GM19238 (cell line): ENCODE data around the gene FUNDC1.
A peak's percentile ranks its signal among the peaks of the same experiment; 100 is the strongest.
"Not testable (repeated sequence)": the region's sequence is repeated elsewhere in the genome, so short reads cannot be mapped to it uniquely, and the experiment has no call there.

Experiments
- DNase-seq: peaks from one replicate; pipeline ENCODE4 v3.0.0; 2011; ENCODE audit warnings: low spot score; ENCODE audit not compliant: insufficient read length

Gene FUNDC1, protein sequence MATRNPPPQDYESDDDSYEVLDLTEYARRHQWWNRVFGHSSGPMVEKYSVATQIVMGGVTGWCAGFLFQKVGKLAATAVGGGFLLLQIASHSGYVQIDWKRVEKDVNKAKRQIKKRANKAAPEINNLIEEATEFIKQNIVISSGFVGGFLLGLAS

DNA sequence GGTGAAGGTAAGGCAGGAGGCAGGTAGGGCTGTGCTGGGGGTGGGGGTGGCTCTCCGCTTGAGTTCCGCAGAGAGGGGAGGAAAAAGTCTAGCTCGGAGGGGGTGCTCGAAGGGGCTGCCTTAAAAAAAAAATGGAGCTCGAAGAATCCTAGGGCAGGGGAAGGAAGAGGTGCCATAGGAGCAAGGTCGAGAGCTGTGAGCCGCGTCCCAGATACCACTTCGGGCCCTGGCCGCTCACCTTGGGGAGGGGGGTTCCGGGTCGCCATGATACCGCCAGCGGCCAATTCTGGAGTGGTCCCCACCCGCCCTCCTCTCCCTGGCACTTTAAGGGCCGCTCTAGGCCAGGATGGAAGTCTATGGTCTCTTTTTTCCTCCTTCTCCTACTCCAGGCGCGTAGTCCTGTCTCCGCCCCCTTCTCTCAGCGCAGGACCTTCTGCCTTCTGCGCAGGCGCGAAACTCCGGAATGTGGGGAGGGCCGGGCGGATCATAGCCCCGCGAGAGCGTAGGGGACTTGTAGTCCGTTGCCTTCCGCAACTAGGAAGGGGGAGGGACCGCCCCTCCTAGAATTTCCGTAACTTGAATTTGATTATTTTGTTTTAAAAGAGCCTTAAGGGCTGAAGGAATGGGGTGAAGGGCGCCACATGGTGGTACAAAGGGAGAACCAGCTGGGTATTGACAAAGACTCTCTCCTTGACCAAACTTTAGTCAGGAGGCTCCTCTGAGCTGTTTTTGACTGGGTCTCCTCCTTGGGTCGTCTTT lies at the start of gene FUNDC1:
FUNDC1 (minus strand) TSS at position 293 of the 759 bp plus-strand sequence; CDS start at position 266, 27 bp downstream.
- peak; percentile 84 for DNase-seq

DNA sequence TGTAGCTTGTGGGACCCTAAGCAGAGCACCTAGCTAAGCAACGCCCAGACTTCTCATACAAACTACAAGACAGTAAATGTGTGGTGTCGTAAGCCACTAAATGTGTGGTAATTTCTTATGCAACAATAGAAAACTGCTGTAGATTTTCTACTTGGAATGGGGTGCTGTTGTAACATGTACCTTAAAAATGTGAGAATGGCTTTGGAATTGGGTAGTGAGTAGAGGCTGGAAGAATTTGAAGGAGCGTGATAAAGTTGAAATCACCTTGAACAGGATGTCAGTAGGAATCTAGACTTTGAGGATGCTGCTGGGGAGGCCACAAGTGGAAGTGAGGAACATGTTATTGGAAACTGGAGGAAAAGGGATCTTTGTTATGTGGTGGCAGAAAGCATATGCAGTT lies 43.2 kb upstream of the FUNDC1 start:
- DNase-seq: no peak

DNA sequence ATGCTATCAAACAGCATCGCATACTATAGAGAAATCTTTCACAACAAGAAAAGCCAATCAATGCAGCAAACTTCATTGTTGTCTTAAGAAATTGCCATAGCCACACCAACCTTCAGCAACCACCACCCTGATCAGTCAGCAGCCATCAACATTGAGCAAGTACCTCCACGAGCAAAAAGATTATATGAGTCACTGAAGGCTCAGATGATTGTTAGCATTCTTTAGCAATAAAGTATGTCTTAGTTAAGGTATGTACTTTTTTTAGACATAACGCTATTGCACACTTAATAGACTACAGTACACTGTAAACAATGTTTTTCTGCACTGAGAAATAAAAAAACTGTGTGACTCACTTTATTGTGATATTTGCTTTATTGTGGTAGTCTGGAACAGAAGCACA lies 37.8 kb upstream of the FUNDC1 start:
- DNase-seq: no peak

DNA sequence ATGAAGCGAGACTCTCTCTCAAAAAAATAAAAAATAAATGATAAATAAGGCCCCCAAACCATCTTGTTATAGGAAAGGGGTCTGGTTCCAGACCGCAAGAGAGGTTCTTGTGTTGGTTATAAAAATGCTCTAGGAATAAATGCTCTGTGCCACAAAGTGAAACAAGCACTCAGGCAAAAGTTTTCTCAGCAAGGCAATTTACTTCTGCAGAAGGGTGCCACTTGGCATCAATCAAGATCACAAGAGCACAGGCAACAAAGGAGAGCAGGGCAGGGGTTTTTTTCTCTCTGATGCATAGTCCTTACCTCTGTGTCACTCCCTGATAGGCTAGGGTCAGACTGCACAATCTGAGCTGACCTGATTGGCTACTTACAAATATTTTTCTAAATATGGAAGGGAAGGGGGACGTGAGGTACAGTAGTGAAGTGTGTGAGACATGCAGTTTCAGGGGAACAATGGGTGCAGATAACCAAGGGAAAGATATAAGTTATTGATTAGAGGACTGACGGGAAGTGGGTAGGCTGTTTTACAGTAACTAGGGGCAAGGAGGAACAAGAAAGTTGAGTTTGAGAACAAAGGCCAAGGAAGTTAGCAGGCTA lies 29.8 kb upstream of the FUNDC1 start:
- DNase-seq: no peak

DNA sequence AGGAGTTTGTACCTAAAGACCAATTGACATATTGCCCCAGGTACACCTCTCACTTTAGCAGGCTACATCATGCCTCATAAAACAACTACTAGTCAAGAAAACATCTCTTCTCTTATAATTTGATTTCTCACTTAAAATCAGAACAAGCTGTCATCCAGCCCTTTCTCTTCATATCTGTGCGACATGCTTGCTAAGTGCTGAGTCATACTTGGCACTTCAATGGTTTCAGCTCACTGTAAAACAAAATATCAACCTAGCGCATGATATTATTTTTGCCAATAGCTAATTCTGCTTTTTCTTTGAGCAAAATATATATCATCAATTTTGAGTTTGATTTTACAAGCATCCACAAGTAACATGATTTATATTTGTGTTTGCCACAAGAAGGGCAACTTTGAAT lies 27.9 kb upstream of the FUNDC1 start:
- no peak for DNase-seq

DNA sequence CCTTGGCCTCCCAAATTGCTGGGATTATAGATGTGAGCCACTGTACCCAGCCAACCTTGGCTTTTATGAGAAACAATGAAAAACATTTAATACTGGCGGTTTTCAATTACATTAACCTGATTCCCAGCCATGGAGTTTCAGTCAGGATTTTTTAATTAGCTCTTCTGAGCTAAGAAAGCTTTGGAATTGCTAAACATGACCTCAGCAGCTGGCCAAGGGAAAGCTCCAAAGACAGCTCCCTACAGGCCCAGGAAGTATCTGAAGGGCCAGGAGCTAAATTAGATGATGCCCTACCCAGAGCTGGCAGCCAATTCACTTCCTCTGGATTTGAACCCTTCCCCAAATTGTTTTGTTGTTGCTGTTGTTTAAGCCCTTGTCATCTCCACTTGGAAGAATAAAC lies 26.5 kb upstream of the FUNDC1 start:
- DNase-seq: no peak

DNA sequence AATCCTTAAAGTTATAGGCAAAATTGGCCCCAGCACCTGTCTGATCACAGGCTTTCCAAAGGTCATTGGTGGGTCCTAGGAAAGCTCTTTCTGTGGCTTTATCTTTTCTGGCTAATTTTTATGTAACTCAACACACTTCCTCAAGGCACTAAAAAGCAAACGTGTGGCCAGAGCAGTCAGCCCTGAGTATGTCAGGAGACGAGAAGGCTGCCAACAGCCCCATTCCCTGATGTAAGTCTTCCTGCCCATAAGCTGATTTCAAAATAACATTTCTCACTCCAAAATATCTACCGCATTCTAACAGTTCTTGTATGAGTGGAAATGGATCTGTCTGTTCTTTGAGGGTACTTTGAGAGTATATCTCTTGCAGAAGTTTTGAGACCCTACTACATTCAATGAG lies 25.5 kb upstream of the FUNDC1 start:
- DNase-seq: no peak

DNA sequence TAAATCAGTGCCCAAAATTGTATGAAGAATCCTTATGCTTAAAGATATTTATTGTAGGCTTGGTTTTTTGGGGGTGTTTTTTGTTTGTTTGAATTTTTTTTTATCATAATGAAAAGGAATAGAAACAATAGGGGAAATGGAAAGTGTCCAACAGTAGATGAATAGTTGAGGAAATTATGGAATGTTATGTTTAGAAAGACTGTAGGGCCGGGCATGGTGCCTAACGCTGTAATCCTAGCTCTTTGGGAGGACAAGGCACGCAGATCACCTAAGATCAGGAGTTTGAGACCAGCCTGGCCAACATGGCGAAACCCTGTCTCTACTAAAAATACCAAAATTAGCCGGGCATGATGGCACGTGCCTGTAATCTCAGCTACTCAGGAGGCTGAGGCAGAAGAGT lies 19.2 kb upstream of the FUNDC1 start:
- not testable (repeated sequence) for DNase-seq

DNA sequence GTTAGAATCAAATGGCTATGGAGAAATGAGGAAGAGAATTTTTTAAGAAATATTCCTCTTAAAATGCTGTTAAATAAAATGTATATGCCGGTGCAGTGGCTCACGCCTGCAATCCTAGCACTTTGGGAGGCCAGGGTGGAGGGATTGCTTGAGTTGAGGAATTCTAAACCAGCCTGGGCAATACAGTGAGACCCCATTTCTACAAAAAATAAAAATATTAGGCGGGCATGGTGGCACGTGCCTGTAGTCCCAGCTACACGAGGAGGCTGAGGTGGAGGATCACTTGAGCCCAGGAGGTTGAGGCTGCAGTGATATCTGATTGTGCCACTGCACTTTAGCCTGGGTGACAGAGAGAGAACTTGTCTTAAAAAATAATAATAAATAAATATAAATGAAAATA lies 7.9 kb upstream of the FUNDC1 start:
- DNase-seq: no peak

DNA sequence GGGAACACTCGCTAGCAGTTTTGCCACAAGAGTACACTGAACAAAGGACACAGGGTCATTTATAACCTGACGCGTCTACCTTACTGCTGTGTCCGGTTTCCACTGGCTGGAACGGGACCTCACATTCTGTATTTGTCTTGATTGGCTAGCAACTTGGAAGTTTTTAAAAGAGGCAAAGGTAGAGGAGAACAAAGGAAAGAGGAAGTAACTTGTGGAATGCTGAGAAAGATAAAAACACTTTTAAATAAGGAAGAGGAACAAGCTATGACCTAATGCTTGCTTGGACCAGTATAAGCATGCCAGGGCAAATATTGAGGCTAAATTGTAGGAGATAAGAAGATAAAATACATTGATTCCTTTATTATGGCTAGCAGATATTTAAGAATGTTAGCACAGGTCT lies 2.8 kb upstream of the FUNDC1 start:
- not testable (repeated sequence) for DNase-seq

DNA sequence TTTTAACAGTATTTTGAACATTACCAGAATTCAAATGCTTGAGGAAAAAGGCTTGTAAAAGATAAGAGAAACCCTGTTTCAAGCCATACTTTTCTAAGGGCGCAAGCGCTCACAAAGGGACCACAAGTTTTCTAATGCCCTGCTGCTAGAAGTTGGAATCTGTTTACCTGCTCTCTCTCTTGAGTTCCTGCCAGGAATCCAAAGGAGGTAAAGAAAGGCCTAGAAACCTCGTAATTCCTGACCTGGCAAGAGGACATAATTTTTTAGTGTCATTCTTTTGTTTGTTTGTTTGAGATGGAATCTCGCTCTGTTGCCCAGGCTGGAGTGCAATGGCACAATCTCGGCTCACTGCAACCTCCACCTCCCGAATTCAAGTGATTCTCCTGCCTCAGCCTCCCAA lies 1.4 kb upstream of the FUNDC1 start:
- no peak for DNase-seq

DNA sequence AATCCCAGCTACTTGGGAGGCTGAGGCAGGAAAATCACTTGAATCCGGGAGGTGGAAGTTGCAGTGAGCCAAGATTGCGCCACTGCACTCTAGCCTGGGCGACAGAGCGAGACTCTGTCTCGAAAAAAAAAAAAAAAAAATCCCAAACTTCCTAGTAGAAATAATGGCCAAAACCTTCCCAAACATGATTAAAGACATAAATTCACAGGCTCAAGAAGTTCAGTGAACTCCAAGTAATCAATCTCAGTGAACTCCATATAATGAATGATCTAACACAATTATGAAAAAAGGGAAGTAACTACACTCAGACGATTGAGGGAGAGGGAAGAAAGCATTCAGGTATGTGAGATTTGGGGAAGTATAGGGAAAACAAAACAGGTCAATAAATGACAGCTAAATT lies 6.5 kb downstream of the FUNDC1 start:
- DNase-seq: no peak

DNA sequence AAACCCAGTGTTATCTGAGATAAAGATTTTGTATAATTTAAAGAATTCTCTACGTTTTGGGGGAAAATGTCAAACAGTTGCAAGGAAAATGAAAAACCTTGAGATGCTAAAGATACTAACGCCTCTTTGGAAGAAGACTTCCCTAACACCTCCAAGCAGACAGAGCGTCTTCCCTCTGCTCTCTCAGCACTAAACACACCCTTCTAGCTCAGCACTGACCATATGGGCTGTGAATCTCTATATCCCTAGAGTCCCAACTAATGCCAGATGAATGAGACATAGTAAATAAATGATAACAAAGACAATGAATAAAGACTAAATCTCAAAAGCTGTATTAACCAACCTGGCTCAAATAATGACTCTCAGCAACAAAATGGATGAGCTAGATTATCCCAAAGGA lies 13.3 kb downstream of the FUNDC1 start:
- DNase-seq: no peak

DNA sequence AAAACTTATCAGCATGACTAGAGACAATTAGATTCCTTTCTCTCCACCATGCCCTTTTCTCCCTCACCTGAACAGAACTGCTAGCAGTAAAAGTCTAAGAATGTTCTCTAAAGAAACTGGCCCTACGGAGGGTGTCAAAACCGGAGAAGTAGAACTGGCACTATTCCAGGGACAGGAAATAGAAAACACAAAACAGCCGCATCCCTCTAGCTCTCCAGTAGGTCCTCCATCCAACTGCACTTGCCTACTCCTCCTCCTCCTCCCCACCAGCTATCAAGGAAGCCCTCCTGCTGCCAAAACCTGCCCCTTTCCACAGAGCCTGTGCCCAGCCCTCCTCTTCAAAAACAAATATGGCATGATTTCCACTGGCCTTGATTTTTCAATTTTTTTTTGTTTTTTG lies 28.4 kb downstream of the FUNDC1 start:
- no peak for DNase-seq

DNA sequence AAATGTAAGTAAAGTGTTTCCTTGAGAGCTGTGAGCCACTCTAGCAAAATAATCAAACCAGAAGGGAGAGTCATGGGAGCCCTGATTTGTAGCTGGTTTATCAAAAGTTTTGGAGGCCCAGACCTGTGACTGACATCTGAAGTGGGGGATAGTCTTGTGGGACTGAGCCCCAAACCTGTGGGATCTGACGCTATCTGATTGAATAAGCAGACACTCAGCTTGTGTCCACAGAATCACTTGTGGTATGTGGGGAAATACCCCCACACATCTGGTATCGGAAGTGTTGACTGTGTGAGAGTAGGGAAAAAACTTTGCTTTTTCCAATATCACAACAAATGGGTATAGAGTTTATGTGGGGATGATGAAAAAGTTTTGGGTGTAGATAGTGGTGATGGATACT lies 35.4 kb downstream of the FUNDC1 start:
- DNase-seq: no peak

DNA sequence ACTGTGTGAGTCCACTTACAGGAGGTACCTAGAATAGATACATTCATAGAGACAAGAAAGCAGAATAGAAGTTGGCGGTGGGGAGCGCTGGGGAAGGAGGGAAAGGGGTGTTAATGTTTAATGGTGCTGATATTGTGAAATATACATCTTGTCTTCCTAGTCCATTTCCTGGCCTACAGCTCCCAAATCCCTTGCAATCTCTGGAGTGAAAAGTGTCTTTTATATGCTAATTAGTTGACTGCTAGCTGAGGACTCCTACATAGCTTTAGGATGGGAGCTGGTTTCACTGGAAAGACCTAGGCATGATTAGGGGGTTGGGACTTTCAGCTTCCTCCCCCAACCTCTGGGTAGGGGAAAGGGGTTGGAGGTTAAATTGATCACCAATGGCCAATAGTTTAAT lies 36.0 kb downstream of the FUNDC1 start:
- no peak for DNase-seq

DNA sequence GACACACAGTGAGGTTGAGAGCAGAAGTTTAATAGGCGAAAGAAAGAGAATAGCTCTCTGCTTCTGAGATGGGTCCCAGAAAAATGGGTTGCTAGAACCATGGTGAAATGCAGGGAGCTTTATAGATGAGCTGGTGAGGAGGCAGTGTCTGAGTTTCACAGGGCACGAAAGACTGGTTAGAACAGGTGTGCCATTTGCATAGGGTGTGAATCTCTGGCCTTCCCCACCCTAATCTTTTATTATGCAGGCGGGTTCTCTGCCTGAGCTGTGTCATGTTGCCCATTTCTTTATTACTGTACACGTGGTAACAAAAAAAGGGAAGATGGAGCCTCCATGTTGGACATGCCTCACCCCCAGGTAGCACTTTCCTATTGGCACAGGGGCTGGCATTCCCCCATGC lies 39.1 kb downstream of the FUNDC1 start:
- DNase-seq: no peak

DNA sequence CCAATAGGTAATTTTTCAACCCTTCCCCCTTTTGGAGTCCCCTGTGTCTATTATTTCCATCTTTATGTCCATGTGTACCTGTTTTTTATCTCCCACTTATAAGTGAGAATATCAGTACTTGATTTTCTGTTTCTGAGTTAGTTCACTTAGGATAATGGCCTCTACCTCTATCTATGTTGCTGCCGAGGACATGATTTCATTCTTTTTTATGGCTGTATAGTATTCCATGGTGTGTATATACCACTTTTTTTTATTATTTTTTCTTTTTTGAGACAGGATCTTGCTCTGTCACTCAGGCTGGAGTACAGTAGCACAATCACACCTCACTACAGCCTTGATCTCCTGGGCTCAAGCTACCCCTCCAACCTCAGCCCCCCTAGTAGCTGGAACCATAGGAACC lies 47.6 kb downstream of the FUNDC1 start:
- no peak for DNase-seq

DNA sequence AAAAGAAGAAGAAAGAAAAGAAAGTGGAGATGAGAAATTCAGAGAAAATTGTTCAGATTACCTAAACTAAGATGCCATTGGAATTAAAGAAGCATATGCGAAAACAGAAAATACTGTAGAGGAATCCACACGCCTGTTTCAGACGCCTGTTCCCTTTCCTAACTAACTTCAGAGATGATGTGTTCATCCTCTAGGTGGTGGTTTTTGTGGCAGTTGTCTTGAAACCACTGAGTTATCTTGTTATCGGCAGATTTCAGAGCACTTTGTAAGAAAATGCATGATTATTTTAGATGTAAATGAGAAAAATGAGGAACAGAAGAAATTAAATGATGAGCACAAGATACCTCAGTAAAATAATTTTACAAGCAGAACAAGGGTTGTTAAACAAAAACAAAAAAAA lies 48.3 kb downstream of the FUNDC1 start:
- DNase-seq: no peak

DNA sequence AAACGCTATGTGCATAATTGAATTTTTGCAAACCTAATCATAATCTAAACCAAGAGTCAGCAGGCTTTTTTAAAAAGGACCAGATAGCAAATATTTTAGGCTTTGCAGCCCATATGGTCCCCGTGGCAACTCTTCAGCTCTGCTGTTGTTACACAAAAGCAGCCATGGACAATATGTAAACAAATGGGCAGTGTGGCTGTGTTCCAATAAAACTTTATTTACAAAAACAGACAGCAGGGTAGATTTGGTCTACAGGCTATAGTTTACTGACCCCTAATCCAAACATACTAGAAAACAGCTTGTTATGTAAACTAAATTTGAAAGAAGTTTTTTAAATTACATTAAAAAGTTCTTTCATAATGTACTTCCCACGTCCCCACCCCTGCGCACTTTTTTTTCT lies 53.1 kb downstream of the FUNDC1 start:
- DNase-seq: no peak

DNA sequence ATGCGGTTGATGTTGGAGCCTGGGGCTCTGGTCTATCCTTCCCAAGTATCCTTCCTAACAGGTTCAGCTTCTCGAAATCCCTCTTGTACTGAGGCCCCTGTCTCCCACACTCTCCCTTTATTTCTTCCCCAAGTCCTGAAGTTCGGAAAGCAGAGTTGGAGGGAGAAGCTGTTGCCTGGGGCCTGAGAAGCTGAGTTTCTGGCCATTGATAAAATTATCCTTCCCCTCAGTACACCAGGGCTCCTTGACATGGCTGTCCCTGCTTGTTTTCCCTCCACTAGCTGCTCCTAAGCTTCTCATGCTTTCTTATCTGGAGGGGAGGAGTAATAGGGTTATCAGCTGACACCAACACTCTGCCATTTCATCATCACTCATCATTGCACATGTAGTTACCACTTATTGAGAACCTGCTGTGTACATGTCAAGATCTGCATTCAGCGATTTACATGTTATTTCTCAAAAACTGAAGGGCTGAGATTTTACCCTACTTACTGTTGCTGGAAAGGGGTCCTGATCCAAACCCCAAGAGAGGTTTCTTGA lies 58.0 kb downstream of the FUNDC1 start:
- DNase-seq: no peak

DNA sequence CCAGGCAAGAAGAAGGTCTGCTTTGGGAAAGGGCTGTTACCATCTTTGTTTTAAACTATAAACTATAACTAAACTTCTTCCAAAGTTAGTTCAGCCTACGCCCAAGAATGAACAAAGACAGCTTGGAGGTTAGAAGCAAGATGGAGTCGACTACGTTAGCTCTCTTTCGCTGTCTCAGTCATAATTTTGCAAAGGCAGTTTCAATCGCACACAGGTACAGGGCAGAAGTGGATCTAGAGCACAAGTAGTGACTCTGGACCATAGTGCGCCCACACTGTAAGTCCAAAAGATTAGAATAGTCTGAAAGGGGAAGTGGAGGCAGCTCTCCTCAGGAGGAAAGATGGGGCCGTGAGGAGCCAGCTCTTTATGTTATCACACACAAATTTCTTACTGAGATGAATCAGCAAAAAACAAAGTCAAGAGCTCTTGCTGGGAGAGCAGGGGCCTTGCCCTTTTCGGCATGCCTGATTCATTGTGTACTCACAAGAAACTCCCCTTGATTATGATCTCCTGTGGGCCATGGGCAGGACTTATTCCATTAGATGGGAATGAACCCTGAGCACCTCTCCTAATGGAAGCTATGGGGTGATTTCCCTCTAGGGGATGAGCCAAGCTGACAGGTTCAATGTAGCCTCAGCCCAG lies 58.6 kb downstream of the FUNDC1 start:
- no peak for DNase-seq
